K562 (cell line): ENCODE results near the gene CCDC9B. TPM values are rescaled to one million over a fixed set of nuclear protein-coding genes. Genes with fewer than 3 reads are reported as not detected.

Experiments used
- ATAC-seq: fragments of 200-7000 bp; cut with Tn5 transposase; 3 replicates; pipeline ENCODE4 v1.9.1; 2020; ENCODE audit warnings: moderate library complexity
- BruUV-seq: library from RNA; stranded (reverse); fragments of 400-500 nt; replicated peaks from 2 replicates; lab custom pipeline; 2021; lab: Mats Ljungman, UMichigan
- CTCF ChIA-PET: fragments of 300-600 bp; formaldehyde crosslinking; extraction: SDS; loops from one replicate; lab custom pipeline; 2021; ENCODE audit warnings: low intra/inter-chr PET ratio; lab: Yijun Ruan, JAX
- POLR2A ChIA-PET: fragments of 300-600, 350-650 bp; sonication (Branson Sonifier 250); formaldehyde crosslinking; extraction: SDS; loops from one replicate; lab custom pipeline; 2021; ENCODE audit warnings: antibody characterized with exemption, inconsistent platforms; lab: Yijun Ruan, JAX
- DNase-seq, 4 experiments: peaks; one replicate each; pipeline versions ENCODE4 v3.0.0 to v3.0.0-alpha.2; 2011 to 2018; ENCODE audit warnings: low spot score in 3 of 4, mixed read lengths in 3 of 4; ENCODE audit errors: extremely low read depth in 1 of 4
- FAIRE-seq: peaks from 2 replicates; lab custom pipeline; 2011; peaks lifted over from hg19 to GRCh38; lab: Jason Lieb, UNC
- H2AFZ ChIP-seq: 2 replicates; pipeline ENCODE4 v1.6.0; 2011; ENCODE audit warnings: low read depth, low read length, control low read depth, inconsistent platforms
- H3K27ac ChIP-seq: fragments of 200-600 bp; 3 replicates; pipeline ENCODE4 v1.8.0; 2011; ENCODE audit warnings: low read depth, mild to moderate bottlenecking, control low read depth, inconsistent platforms, low read length, moderate library complexity, mixed read lengths; ENCODE audit errors: extremely low read depth
- H3K27me3 ChIP-seq, 2 experiments: fragments of 300-600 bp in 1 of 2; 2 replicates in 1 of 2; 3 replicates in 1 of 2; pipeline versions ENCODE4 v1.6.0 to v1.8.0; 2011; ENCODE audit warnings: inconsistent platforms in 2 of 2, low read length in 2 of 2, mild to moderate bottlenecking in 1 of 2, mixed read lengths in 1 of 2, moderate library complexity in 1 of 2; ENCODE audit not compliant: control insufficient read depth in 2 of 2, insufficient read depth in 2 of 2
- H3K36me3 ChIP-seq: fragments of 300-600 bp; 3 replicates; pipeline ENCODE4 v1.8.0; 2011; ENCODE audit warnings: mild to moderate bottlenecking, low read length, inconsistent platforms; ENCODE audit not compliant: control insufficient read depth, insufficient read depth
- H3K4me1 ChIP-seq, 2 experiments: fragments of 200-600 bp in 1 of 2; replicated peaks in 1 of 2; 2 replicates in 1 of 2; 3 replicates in 1 of 2; pipeline versions ENCODE4 v1.5.1 to v1.8.0; 2011; ENCODE audit warnings: inconsistent platforms in 2 of 2, low read length in 2 of 2, mild to moderate bottlenecking in 1 of 2, mixed read lengths in 1 of 2, moderate library complexity in 1 of 2; ENCODE audit not compliant: control insufficient read depth in 2 of 2, insufficient read depth in 2 of 2
- H3K4me2 ChIP-seq: 2 replicates; pipeline ENCODE4 v1.6.1; 2011; ENCODE audit warnings: low read length, control low read depth, inconsistent platforms, mixed read lengths; ENCODE audit not compliant: insufficient read depth
- H3K4me3 ChIP-seq: fragments of 200-600 bp; sonication (generic), shearing (Covaris generic); 2 replicates; pipeline ENCODE4 v1.5.1; 2016; ENCODE audit warnings: control low read depth, inconsistent platforms
- H3K79me2 ChIP-seq: fragments of 200-600 bp; 3 replicates; pipeline ENCODE4 v1.8.0; 2011; ENCODE audit warnings: low read length, inconsistent platforms; ENCODE audit not compliant: control insufficient read depth, insufficient read depth
- H3K9ac ChIP-seq, 2 experiments: 2 replicates each; pipeline versions ENCODE4 v1.6.0 to v1.6.1; 2011; ENCODE audit warnings: low read depth in 2 of 2, low read length in 2 of 2, control low read depth in 1 of 2, inconsistent platforms in 1 of 2, mild to moderate bottlenecking in 1 of 2, mixed read lengths in 1 of 2; ENCODE audit not compliant: insufficient read depth in 1 of 2
- H3K9me1 ChIP-seq: one replicate; pipeline ENCODE4 v1.6.0; 2011; ENCODE audit warnings: inconsistent platforms, mild to moderate bottlenecking, low read length, moderate library complexity; ENCODE audit not compliant: control insufficient read depth, insufficient read depth
- H3K9me3 ChIP-seq: replicated peaks from 2 replicates; pipeline ENCODE4 v1.5.1; 2011; ENCODE audit warnings: low read depth, low read length, inconsistent platforms; ENCODE audit not compliant: control insufficient read depth, insufficient read depth
- H4K20me1 ChIP-seq: replicated peaks from 2 replicates; pipeline ENCODE4 v1.6.1; 2011; ENCODE audit warnings: low read length, inconsistent platforms, mixed read lengths; ENCODE audit not compliant: control insufficient read depth, insufficient read depth
- ARNT ChIP-seq, 2 experiments: fragments of 450-650 bp; IDR thresholded peaks; 2 replicates each; pipeline ENCODE4 v1.6.1; 2016; ENCODE audit warnings: mild to moderate bottlenecking in 1 of 2
- CC2D1A ChIP-seq: fragments of 450-650 bp; IDR thresholded peaks from 2 replicates; pipeline ENCODE4 v1.6.1; 2017; ENCODE audit warnings: mild to moderate bottlenecking
- GABPB2 ChIP-seq: fragments of 250-450 bp; sonication (Bioruptor Pico); conservative IDR thresholded peaks from 2 replicates; pipeline ENCODE4 v1.5.1; 2021; ENCODE audit warnings: mild to moderate bottlenecking
- NR4A1 ChIP-seq, 2 experiments: fragments of 250-450 bp in 1 of 2; fragments of 450-650 bp in 1 of 2; sonication (Bioruptor Pico) in 1 of 2; IDR thresholded peaks; 2 replicates each; pipeline versions ENCODE4 v1.4.0 to v1.6.1; 2016 to 2020; ENCODE audit warnings: mild to moderate bottlenecking in 2 of 2, missing compliant biosample characterization in 1 of 2, missing genetic modification characterization in 1 of 2, moderate library complexity in 1 of 2
- POU5F1 ChIP-seq: fragments of 150-350 bp; IDR thresholded peaks from 2 replicates; pipeline ENCODE4 v1.6.1; 2014; ENCODE audit warnings: borderline replicate concordance, low read length, low read depth, mild to moderate bottlenecking; ENCODE audit not compliant: partially characterized antibody
- RBFOX2 ChIP-seq: fragments of 200-400 bp; formaldehyde crosslinking; IDR thresholded peaks from 2 replicates; pipeline ENCODE4 v1.6.1; 2017; ENCODE audit warnings: low read depth, mild to moderate bottlenecking, low read length, moderate library complexity
- STAT5A ChIP-seq: IDR thresholded peaks from 2 replicates; pipeline ENCODE4 v1.6.1; 2012; ENCODE audit warnings: low read length, inconsistent platforms, borderline replicate concordance
- TCF3 ChIP-seq: sonication (generic); formaldehyde crosslinking; IDR thresholded peaks from 2 replicates; pipeline ENCODE4 v1.4.0; 2020; ENCODE audit warnings: mild to moderate bottlenecking, missing genetic modification reagents
- ZNF780A ChIP-seq: fragments of 250-450 bp; sonication (Bioruptor Pico); IDR thresholded peaks from 2 replicates; pipeline ENCODE4 v1.5.0; 2021; ENCODE audit warnings: mild to moderate bottlenecking
- WGBS: fragments of 100-300 bp; shearing (Covaris generic); methylation state at CpG from one replicate; pipeline ENCODE4 v1.1.6; 2016; ENCODE audit warnings: low coverage, mixed read lengths; ENCODE audit not compliant: insufficient coverage; ENCODE audit errors: missing lambda C conversion rate; 5-methylcytosine and 5-hydroxymethylcytosine counted together
- in situ Hi-C: fragments of 300-500 bp; cut with MboI; formaldehyde crosslinking; loops from 4 replicates; pipeline ENCODE4 v1.15.0; 2018; ENCODE audit warnings: inconsistent platforms, mixed read lengths
- intact Hi-C: fragments of 100-400 bp; cut with micrococcal nuclease; formaldehyde crosslinking; loops from 2 replicates; pipeline ENCODE4 v1.14.2; 2022
- polyA plus RNA-seq, 8 experiments: library from polyadenylated mRNA; depleted of rRNA in 4 of 8; stranded (reverse) in 5 of 8; unstranded in 3 of 8; fragments of >200 nt; fragmentation: Nextera tagmentation in 2 of 8; fragmentation: Illumina TruSeq in 1 of 8; extraction: Ambion mirVana in 2 of 8; extraction: Trizol in 1 of 8; gene quantifications; 2 replicates each; pipeline versions ENCODE4 v1.2.1 to v1.2.3, GENCODE V29; 2011 to 2014; ENCODE audit warnings: inconsistent platforms in 1 of 8, missing spikeins in 1 of 8
- total RNA-seq, 7 experiments: library from RNA; depleted of rRNA in 6 of 7; stranded (reverse); fragments of >200 nt in 6 of 7; fragmentation: Illumina TruSeq in 2 of 7; extraction: Trizol in 2 of 7; gene quantifications; 2 replicates each; pipeline versions ENCODE4 v1.2.1 to v1.2.3, GENCODE V29; 2011 to 2021; ENCODE audit warnings: low replicate concordance in 1 of 7
- TF ChIP-seq, protein P1 (sequence below), 2 experiments: fragments of 250-450 bp in 1 of 2; fragments of 450-650 bp in 1 of 2; sonication (Bioruptor Pico) in 1 of 2; IDR thresholded peaks; 2 replicates each; pipeline versions ENCODE4 v1.6.1 to v1.8.0; 2016 to 2021; ENCODE audit warnings: mild to moderate bottlenecking in 2 of 2, moderate library complexity in 2 of 2, missing compliant biosample characterization in 1 of 2, missing genetic modification characterization in 1 of 2
- TF ChIP-seq, protein P2 (sequence below): fragments of 250-450 bp; sonication (Bioruptor Pico); IDR thresholded peaks from 2 replicates; pipeline ENCODE4 v1.5.0; 2021

CCDC9B gene
- total and polyA plus RNA-seq, 9 of the 15 experiments (the other 6 are each of a cell fraction or from before 2014, with no cell fraction given), result 0.01 to 0.47 (median 0.15) TPM; not detected in 1

DNA sequence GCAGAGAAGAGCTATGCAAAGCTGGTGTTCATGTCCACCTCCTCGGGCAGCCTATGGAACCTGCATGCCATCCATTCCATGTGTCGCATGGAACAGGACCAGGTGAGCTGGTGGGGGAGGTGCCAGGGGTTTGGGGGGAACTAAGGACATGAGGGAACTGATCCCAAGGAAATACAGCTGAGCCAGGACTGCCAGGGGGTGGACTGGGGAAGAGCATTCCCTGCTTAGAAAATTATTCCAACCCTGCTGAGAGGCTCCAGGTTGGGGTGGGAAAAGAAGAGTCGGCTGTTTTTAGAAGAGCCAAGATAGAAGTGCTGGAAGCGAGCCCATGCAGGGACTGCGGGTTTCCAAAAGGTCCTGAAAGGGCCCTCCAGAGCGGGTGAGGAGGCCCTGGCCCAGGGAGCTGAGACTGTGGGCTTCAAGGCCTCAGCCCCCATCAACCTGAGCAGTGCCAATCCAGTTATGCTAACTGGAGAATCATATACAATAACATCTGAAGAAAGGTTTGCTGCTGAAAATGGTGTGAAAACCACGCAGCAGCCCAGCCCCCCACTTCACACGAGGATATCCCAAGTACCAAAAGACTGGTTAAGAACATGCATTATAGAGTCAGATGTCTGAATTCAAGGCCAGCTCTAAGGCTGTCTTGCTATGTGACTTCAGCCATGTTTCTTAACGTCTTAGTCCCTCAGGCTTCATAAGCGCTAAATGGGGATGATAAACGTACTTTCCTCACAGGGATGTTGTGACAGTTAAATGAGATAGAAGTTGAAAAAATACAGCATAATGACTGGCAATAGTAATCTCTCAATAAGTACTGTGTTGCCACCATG lies 25.1 kb upstream of the CCDC9B start (continued):
- TF ChIP-seq, protein P1, sequence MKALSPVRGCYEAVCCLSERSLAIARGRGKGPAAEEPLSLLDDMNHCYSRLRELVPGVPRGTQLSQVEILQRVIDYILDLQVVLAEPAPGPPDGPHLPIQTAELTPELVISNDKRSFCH (CRISPR knock-in tag; IDR thresholded peaks at IDR 0.05), result no peak
- TF ChIP-seq, protein P1 (tag; IDR thresholded peaks at IDR 0.05), result no peak
- TF ChIP-seq RBFOX2 (no peak), NR4A1 (CRISPR knock-in tag; IDR thresholded peaks at IDR 0.05) (no peak), NR4A1 (tag; IDR thresholded peaks at IDR 0.05) (no peak), TCF3 (no peak), STAT5A (no peak), ZNF780A (CRISPR knock-in tag) (no peak), CC2D1A (no peak)

DNA sequence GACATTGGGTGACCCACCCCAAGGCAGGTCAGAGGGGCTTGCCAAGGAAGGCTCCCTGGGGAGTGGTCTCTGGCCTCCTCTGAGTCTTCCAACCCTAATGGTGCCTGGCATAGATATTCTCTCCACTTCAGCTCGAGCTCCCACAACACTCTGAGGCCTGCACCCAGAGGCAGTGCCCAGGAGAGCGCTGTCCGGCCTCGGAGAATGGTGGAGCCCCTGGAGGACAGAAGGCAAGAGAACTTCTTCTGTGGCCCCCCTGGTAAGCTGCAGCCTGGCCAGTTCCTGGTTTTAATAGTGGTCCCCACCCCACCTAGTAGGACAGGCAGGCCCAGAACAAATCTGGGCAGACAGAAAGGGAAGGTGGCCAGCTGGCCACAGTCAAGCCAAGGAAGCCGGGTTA lies 24.3 kb upstream of the CCDC9B start:
- intact Hi-C loops, result no loop called here
- peaks cover 9 to 44% of the 10 kb centered on the region in 2 experiments for H3K4me1 ChIP-seq
- CTCF ChIA-PET, result no interaction called here
- TF ChIP-seq GABPB2 (CRISPR knock-in tag) (no peak), ARNT (IDR thresholded peaks at IDR 0.05) (no peak), POU5F1 (no peak)
- TF ChIP-seq, protein P2, sequence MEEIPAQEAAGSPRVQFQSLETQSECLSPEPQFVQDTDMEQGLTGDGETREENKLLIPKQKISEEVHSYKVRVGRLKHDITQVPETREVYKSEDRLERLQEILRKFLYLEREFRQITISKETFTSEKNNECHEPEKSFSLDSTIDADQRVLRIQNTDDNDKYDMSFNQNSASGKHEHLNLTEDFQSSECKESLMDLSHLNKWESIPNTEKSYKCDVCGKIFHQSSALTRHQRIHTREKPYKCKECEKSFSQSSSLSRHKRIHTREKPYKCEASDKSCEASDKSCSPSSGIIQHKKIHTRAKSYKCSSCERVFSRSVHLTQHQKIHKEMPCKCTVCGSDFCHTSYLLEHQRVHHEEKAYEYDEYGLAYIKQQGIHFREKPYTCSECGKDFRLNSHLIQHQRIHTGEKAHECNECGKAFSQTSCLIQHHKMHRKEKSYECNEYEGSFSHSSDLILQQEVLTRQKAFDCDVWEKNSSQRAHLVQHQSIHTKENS, result no peak
- TF ChIP-seq, all 486 proteins: peak for 0
- in situ Hi-C loops, result no loop called here
- ATAC-seq, result no peak
- BruUV-seq, result no TSS peak
- no peaks in the 10 kb centered on the region for H3K36me3 ChIP-seq
- no peak overlapping the region for H3K4me3 ChIP-seq
- FAIRE-seq, result no peak
- H3K9me1 ChIP-seq, result no peaks in the 10 kb centered on the region
- no peaks in the 10 kb centered on the region for H4K20me1 ChIP-seq
- POLR2A ChIA-PET, result no interaction called here
- no peak overlapping the region for H3K4me2 ChIP-seq
- H3K9ac ChIP-seq, result no peak overlapping the region
- DNase-seq, result no peak
- H3K27ac ChIP-seq, result no peak overlapping the region
- H2AFZ ChIP-seq, result no peak overlapping the region
- 49% methylated on average over 5 of the region's 5 CpGs for WGBS
- H3K27me3 ChIP-seq, result peaks cover 0 to 14% of the 10 kb centered on the region in 2 experiments; a peak in 2 of 5 replicates
- no peaks in the 10 kb centered on the region for H3K79me2 ChIP-seq
- H3K9me3 ChIP-seq, result no peaks in the 10 kb centered on the region
